ENCODE data around the gene P3H3.

The P3H3 gene

GRCh38 chr12:6799147-6799546, 29.1 kb upstream of the P3H3 start:
- no peak for DNase-seq

DNA sequence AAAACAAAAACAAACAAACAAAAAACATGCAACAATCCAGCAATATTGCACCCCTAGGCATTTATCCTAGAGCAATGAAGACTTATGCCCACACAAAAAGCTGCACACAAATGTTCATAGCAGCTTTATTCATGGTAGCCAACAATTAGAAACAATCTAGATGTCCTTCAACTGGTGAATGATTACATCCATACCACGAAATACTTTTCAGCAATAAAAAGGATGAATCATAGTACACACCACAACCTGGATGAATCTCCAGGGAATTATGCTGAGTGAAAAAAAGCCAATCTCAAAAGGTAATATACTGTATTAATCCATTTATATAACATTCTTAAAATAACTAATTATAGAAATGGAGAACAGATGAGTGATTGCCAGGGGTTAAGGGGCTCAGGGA, 21.0 kb upstream of the P3H3 start:
- no peak for DNase-seq

GRCh38 chr12:6809056-6809455, 19.2 kb upstream of the P3H3 start:
- DNase-seq = no peak

DNA sequence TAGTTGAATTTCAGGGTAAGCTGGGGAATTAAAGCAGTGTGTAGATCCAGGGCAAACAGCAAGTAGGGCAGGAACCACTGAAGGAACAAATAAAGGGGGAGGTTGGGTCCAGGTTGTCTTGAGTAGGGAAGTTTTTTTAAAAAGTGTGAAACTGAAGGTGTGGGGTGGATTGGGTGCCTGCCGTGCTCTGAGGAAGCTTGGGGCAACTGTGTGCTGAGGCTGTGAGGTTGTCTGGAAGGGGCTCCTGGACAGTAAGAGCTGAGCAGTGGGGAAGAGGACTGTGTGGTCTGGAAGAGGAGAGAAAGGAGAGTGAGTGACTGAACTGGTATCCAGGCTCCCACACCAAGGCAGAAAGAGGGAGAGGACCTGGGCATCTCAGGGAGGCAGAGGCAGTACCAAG, 17.4 kb upstream of the P3H3 start:
- no peak for DNase-seq

DNA sequence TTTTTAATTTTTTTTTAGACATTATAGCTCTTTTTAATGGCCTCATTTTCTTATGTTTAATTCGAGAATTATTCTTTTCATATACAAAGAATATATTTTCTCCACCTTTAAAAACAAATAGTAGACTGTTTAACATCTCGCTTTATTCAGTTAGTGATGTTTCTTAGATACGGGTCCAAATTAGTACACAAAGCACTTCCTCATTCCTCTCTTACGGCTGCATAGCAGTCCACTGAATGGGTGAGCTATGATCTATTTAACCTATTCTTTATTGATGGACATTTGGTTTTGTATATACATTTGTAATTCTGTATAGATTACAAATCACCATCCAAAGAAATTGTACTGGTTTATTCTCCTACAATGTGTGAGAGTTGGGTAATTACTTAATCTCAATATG, 14.8 kb upstream of the P3H3 start:
- no peak for DNase-seq

- DNase-seq = no peak
Observed at GRCh38 chr12:6816598-6816997, 11.6 kb upstream of the P3H3 start.

DNA sequence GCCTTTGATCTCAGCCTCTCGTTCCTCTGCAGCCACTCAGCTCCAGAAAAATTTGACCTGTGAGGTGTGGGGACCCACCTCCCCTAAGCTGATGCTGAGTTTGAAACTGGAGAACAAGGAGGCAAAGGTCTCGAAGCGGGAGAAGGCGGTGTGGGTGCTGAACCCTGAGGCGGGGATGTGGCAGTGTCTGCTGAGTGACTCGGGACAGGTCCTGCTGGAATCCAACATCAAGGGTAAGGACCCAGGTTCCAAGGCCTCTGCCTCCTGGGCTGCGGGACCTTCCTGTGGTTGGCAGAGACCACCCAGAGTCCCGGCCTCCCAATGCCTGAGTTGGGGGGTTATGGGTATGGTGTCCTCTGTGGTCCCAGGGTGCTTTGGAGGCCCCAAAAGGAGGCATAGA, 11.1 kb upstream of the P3H3 start:
- no peak for DNase-seq

GRCh38 chr12:6817662-6818157, 10.5 kb upstream of the P3H3 start:
- DNase-seq = no peak

DNA sequence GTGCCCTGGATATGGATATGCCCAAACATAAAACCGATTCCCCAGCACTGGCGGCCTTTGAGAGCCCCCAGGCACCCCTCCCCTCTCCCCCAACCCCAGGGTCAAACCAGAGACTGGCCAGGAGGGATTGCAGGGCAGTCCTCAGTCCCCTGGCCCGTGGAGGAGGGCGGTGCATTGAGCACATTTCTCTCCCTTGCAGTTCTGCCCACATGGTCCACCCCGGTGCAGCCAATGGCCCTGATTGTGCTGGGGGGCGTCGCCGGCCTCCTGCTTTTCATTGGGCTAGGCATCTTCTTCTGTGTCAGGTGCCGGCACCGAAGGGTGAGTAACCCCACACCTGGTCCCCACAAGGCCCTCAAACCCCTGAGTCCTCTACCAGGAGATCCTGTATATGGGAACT, 10.0 kb upstream of the P3H3 start:
- no peak for DNase-seq

DNA sequence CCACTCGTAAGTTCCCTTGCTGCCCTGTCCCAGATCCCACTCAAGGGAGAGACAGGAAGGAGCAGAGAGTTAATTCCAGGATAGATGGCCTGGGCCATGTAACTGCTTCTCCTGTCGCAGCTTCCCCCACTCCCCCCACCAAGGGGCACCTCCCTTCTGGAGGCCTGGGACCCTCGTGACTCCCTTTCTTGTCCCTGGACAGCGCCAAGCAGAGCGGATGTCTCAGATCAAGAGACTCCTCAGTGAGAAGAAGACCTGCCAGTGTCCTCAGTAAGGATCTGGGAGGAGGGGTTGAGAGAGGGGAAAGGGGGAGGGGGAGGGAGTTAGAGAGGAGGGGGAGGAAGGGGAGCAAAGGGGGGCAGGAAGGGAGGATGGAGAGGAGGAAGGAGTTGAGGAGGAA, 9.6 kb upstream of the P3H3 start:
- no peak for DNase-seq

- peak; percentile 23 for DNase-seq
Observed at GRCh38 chr12:6819106-6820030, 8.8 kb upstream of the P3H3 start.

DNA sequence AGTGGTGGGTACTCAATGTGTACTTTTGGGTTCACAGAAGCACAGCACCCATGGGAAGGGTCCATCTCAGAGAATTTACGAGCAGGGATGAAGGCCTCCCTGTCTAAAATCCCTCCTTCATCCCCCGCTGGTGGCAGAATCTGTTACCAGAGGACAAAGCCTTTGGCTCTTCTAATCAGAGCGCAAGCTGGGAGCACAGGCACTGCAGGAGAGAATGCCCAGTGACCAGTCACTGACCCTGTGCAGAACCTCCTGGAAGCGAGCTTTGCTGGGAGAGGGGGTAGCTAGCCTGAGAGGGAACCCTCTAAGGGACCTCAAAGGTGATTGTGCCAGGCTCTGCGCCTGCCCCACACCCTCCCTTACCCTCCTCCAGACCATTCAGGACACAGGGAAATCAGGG, 8.0 kb upstream of the P3H3 start:
- DNase-seq = no peak

DNA sequence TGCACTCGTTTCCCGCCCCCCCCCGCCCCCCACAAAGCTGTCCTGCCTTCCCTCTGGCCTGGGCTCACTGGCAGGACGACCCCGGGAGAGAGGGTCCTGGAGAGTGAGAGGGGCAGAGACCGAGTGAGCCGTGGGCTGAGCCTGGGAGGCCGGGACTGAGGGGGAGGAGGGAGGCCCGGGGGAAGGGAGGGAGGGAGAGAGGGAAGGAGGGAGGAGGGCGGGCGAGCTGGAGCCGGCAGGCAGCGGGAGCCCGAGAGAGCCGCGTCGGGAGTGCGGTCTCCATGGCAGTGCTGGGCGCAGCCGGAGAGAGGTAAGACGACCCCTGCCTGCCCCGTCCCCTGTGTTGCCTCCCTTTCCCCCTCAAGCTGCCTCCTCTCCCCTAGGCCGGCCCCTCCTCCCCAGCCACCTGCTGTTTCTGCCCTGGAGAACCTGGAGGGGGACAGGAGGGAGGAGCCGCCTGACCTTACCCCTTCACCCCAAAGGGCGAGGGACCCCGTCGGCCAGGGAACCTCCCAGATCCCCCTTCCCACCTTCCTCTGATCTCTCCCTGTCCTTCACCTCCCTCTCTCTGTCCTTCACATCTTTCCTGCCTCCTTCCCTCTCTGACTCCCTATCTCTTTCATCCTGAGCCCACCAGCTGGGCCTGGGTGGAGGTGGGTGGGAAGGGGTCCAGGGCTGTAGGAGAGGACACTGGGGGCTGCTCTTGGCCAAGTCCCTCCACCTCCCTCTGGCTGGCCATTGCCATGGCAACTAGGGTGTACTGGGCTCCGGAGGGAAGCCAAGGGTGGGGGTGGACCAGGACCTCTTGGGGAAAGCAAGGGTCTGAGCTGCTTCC, 6.4 kb upstream of the P3H3 start, which contains the start of gene GPR162:
GPR162 (plus strand) TSS at position 231 of the 835 bp plus-strand sequence. CDS start 2,078 bp downstream, outside the sequence.
- DNase-seq = peak; percentile 89

DNA sequence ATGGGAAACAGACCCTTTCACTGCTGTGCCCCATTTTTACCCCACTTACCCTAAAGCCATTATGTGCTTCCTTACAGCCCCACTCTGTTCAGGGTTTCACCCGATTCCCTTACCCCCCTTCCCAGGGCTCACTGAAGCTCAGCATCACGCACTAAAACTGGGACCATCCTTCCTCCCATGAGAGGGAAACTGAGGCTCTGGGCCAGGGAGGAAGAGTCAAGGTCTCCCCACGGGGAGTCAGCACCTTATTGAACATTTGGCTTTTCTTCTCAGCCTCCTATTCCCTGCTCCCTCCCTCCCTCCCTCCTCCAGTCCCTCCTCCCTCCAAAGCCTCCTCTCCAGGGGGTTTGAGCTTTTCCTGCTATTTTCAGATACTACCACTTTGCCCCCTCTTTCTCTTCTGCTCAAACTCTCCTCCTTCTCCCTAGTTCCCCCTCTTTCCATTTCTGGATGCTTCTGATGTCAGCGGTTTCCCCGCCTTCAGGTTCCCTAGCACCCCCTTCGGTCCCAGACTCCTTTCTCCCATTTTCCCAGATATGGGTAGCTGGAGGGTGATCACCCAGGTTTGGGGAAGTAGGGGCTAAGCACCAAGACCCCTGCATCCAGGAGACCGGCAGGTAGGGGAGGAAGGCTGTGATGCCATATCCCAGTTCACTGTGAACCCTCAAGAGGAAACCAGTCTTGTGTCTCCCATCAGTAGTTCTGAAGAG, 5.6 kb upstream of the P3H3 start:
- DNase-seq = no peak

DNA sequence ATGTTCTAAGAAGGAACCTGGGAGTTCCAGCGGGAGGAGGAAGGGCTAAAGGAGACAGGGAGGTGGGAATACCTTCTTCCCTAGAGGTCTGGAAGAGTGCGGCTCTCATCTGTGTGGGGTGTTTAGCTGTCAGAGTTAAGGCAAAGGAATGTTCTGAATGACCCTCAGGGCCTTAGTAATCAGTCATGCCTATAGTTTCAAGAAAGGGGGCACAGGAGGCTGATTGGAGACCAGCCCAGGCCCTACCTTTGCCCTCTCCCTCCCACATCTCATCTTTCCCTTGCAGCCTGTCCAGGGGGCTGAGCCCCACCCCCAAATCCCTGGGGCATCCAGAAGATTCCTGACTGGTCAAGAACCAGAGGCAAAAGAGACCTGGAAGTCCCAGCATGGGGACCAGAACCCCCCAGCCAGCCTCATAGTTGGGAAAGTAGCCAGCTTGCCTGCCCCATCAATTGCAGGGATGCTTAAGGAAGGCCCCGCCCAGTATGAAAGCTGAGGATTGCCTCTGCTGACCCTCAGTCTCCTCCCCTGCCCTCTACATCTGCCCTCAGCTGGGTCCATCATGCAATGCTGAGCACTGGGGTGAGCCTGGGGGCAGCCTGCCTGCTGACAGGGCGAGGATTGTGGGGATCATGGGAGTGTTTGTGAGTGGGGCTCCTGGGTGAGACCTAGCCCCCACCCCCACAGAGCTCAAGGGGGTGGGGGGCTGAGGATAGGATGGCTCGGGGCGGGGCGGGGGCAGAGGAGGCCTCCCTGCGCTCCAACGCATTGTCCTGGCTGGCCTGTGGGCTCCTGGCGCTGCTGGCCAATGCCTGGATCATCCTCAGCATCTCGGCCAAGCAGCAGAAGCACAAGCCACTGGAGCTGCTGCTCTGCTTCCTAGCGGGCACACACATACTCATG, 4.8 kb upstream of the P3H3 start:
- peak; percentile 45 for DNase-seq

DNA sequence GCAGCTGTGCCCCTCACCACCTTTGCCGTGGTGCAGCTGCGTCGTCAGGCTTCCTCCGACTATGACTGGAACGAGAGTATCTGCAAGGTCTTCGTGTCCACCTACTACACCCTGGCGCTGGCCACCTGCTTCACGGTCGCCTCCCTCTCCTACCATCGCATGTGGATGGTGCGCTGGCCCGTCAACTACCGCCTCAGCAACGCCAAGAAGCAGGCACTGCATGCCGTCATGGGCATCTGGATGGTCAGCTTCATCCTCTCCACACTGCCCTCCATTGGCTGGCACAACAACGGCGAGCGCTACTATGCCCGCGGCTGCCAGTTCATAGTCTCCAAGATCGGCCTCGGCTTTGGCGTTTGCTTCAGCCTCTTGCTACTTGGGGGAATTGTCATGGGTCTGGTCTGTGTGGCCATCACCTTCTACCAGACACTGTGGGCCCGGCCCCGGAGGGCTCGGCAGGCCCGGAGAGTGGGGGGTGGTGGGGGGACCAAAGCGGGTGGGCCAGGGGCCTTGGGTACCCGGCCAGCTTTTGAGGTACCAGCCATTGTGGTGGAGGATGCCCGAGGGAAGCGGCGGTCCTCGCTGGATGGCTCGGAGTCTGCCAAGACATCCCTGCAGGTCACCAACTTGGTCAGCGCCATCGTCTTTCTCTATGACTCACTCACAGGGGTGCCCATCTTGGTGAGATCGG, 4.0 kb upstream of the P3H3 start:
- DNase-seq = no peak

- peak; percentile 35 for DNase-seq
Observed at GRCh38 chr12:6824901-6825381, 3.3 kb upstream of the P3H3 start.

- DNase-seq = peak; percentile 94
Observed at GRCh38 chr12:6825398-6826124, 2.6 kb upstream of the P3H3 start.

DNA sequence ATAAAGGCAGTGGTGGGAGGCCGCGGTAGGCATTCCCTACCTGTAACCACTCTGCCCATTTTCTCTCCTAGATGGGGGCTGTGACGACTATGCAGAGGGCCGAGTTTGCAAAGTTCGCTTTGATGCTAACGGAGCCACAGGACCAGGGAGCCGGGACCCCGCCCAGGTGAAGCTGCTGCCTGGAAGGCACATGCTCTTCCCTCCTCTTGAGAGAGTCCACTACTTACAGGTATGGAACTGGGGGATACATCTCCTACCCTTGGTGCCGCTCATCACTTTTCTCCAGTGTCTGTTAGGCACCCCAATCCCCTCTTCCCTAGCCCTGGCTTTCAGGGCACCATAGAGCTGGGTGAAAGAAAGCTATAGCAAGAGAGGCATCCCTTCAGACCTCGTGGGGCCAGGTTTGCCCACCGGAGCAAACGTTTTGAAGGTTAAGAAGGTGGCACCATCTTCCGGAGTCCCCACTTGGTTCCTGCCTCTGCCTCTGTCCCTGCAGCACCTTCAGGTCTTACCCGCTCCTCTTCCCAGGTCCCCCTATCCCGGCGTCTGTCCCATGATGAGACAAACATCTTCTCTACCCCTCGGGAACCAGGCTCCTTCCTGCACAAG, 2.0 kb upstream of the P3H3 start:
- no peak for DNase-seq

All from right hindlimb (tissue), 1 donor.